NCI-H1092 treated with DMSO at 0.1 percent for 48 hours (cell line): ENCODE measurements around the gene UNC79.

Source experiments
- DNase-seq: peaks from one replicate; lab custom pipeline; 2025; lab: John Stamatoyannopoulos, UW

The UNC79 gene

DNA sequence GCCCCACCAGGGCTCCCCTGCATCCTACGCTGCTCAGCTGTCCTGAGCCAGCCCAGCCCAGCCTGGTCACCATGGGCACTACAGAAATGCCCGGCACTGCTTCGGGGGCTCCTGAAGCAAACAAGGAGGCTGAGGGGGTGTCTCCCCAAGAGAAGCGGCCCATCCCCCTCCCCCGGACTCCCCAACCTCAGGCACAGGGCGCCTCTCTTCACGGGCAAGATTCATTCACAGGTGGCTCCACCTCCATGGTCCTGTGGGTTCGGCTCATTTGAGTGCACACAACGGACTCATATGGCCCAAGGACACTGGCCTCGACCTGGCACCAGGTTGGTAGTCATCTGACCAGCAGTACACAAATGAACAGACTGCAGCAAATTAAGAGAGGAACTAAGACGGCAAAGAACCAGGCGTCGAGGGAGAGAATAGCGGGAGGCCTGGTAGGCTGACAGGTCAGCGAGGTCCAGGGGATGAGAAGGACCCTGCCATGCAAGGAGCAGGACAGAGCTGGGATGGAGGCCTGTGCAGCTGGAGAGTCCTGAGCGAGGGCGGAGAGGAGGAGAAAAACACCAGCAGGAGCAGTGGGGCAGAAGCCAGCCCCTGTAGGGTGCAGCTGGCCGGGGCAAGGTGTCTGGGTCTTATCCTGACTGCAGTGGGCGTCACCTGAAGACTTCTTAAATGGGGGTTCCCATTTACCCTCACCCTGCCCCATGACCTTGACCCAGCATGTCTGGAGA, 297.3 kb downstream of the UNC79 start:
- no peak for DNase-seq

DNA sequence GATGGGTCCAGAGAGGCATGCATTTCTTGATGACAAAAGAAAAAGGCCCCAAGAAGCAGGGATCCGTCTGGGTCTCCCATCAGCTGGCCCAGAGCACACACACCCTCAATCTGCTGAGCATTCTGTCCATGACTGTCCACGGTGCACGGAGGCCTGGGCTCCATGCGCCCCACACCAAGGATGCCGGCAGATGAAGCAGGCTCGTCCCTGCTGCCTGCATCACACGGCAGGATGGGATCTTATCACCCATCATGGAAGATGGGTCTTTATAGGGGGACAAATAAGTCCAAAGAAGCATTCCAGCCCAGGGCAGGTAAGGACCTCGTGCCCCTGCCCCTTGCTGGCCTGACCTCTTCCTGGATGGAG, 297.9 kb downstream of the UNC79 start:
- DNase-seq, result no peak

DNA sequence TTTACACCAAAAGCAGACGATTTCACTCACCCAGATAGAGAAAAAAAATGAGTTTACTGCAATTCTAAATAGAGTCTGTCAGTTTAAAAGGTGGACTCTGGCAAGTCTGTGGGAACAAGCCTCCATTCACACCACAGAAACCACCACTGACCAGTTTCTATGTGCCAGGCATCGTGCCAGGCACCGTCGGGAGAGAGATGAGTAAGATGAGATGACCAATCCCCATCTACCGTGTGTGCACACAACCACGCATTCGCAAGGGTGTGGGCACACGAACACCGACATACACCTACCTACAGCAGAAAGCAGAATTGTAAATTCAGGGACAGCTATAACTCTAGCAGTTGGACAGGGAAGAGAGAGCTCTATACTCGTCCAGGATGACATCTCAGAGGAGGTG, 299.3 kb downstream of the UNC79 start:
- no peak for DNase-seq

DNA sequence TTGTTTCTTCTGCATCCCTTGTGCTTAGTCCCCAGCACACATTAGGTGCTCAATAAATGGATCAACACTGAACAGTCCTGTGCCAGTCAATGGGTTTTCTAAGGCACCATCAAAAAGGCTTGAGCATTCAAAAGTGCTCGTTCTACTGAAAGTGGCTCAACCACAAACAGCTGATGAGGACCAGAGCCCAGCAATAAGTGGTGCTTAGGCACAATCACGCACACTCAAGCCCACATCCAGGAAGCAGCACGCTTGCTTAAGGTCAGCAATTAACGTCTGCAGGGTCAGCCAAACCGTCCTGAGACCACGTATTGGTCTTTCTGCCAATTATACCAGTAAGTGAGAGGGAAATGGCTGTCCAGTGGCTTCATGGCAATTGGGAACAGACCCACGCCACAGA, 301.0 kb downstream of the UNC79 start:
- DNase-seq, result peak; percentile 34

DNA sequence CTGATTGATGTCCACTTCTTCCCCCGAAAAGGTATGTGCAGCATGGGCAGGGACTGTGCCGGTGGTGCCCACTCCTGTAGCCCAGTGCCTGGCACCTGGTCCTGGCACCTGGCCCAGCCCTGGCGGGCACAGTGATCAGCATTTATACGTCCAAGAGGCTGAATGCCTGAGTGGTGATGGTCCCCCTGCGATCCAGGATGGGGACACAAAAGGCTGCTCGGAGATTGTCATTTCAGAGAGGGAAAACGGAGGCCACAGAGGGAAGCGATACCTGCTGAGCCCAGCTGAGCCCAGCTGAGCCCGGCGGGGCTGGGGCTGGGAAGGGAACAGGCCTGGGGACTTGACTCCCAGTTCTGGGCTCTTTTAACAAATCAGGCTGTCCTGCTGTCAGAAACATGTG, 301.8 kb downstream of the UNC79 start:
- DNase-seq, result peak; percentile 12

DNA sequence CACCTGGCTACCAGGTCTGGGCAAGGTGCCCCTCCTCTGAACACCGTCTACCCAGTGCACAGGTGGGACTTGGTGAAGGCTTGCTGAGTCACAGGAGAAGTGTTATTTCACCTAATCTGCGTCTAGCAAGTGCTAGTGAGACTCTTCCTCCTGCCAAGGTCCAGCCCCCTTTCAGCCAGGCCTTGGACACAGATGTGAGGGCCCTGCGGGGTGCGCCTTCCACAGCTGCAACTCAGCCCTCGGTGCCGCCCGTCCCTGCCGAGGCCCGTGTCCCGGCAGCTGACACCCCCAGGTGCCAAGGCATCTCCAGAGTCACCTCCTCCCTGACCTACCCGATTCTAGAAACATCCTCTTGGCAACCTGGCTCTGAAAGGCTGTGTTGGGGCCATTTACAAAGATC, 302.5 kb downstream of the UNC79 start:
- DNase-seq, result no peak

DNA sequence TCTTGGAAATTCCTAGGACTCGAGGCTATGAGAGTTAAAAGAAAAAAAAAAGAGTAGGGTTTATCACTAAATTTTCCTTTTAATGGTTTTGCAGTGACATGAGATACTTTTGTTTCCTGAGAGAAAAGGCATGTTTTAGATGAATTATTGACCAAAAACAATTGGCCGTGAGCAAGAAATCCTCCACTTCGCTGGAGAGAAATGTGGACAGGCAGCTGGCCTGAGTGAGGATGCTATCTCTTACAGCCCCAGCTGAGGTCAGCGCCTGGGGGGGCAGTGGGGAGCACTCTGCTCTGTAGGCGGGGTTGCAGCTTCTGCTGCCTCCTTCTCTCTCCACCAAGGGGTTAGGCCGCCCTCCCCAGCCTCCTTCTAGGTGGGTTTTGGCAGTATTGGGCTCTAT, 302.9 kb downstream of the UNC79 start:
- DNase-seq, result no peak

DNA sequence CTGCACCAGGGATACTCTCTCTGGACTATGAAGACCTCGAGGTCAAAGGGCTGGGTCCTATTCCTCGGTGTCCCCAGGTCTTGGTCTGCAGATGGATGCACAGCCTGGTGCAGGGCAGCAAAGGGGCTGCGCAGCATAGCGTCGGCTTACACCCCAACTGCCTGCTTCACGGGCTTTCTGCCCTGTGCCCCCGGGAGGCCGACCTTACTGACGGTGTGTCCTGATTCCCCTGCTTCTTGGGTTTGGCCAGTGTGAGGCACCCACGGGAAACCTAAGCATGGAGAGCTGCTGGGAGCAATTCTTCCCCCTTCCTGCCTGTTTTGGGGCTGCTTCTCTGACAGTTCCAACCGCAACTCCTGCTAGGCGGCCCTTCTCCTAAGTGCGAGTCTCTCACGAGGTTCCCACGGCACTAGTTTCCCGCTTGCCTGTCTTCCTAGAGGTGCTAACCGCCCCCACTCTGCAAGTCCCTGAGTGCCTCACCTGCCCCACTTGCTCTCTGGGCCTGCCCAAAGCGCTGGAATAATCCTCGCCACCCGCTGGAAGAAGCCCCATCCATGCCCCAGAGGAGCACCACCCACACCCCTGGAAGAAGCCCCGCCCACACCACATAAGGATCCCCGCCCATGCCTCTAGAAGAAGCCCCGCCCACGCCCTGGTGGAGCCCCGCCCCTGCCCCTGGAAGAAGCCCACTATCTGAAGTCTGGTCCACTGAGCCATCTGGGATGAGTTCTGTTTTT, 303.5 kb downstream of the UNC79 start:
- no peak for DNase-seq

DNA sequence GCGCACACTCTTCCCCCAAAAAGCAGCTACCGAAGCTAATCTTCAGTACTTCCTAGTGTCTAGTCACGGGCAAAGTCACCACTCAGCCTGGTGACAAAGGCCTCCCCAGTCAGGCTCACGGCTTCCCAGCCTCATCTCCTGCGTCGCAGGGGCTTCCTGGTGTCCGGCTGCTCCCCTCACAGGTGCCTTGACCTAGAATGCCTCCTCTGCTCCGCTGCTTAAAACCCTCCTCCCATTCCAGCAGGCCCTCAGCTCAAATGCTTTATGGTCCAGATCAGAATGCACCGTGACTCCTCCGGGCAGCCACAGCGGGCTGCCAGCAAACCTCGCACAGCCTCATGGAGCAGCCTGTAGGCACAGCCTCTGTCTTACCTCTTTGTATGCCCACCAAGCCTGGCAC, 304.5 kb downstream of the UNC79 start:
- no peak for DNase-seq

DNA sequence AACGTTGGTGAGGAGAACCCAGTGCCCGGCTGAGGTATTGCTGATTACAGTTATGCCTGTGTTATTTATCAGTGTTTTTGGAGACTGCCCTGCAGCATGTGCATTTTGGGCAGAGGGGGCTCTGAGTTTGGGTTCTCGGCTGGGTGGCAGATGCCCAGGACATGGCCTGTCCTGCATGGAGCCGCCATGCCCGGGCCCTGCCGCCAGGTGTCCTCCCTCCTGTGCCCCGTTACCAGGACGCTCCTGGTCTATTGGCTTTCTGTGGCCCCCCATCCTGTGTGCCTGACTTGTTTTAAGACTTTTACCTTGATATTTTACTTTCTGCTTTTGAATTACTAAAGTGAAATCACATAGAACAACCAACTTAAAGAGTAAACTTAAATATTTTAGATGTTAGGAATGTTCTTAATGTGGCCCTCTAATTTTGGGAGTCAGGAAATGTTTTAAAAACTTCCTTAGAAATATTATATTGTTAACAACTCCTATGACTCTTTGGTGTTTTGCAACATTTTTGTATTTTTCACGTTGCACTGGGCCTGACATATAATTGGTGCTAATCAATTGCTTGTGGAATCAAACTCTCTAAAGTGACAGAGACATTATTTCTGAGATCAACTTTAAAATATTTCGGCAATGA, 305.8 kb downstream of the UNC79 start:
- DNase-seq, result no peak

DNA sequence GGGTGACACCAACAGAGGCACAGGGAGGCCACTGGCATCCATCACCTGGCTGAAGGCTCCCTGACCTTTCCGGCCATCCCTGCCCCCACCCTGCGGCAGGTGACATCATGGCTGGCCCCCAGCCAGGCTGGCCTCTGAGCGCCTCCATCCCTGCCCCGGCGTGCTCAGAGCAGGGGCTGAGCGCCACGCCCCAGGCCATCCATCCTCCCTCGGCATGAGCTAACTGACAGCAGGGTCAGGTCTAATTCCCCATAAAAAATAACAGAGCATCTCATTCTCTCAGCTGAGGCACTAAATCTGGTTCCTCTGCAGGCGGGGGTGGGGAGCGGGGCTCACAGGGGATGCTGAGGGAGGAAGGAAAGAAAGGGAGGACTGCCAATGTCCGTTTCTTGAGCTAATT, 306.9 kb downstream of the UNC79 start:
- no peak for DNase-seq

DNA sequence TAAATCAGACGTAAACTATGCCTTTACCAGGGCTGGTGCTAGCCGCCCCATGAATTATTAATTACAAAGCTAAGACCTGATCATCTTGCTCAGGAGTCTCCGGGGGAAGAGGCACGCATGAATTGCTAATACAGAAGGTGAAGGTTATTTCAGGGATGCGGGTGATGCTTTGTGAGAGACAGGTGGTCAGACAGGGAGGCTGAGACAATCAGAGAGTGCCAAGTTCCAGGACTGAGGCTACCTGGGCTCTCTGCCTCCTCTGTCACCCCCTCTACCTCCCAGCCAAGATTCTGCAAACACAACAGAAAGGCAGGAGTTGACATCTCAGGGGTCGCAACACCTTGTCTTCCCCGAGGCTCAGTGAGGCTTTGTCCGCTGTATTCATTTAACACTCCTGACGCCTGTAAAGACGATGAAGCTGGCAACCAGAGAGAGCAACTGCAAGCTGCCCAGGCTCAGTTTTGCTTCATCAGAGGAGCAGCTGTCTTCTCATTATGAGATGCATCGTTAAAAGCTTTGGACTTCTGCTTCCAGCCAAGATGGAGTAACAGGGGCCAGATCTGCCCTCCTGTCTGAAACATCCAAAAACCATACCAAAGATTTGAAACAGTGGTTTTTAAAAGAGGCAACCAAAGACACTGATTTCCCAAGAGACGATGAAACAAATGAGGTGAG, 311.0 kb downstream of the UNC79 start:
- no peak for DNase-seq

DNA sequence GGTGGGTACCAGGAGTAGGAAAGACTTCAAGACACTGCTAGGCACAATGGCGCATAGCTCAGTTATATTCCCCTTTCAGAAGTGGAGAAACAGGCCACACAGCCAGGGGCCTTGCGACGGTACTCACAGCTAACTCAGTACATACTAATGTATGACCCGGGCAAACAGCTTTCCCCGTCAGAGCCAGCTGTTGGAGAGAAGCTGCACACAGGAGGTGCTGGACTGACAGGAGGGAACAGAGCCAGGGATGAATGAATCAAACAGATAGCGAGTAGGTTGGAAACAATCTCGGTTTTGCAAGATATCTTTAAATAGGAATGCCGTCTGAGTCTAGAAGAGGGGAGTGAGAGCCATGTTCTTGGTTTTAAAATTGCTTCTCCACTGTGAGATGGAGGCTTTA, 312.0 kb downstream of the UNC79 start:
- DNase-seq, result no peak

DNA sequence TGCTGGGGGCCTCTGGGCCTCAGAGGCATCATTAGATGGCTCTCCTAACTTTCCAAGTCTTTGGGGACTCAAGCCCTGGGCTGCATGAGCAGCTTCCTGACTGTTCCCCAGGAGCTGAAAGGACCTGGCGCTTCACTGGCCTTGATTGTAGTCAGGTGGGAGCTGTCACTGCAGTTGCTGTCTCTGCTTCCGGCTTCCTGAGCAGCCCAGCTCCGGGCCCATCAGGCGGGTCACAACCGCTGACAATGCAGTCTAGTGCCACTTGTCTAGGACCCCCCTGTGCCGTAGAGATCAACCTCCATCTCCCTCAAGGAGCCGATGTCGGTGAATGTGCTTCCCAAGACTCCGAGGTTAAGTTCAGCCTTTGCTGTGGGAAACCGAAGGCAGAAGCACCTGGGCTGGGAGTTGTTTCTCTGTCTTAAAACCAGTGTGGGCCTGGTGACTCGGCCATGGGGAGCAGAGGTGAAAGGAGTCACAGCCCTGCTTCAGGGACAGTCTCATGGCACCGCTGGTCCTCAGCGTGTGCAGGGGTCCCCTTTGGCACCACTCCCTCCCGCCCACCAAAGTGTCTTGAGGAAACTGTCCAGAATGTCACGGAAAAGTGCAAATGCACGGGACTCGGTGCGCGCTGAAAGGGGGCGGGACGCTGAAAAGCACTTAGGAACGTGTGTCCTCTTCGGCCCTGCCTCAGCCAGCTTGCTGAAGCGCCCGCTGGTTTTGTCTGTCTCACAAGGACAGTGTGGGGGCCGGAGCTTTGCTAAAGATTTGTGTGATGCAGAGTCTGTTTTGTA, 312.7 kb downstream of the UNC79 start:
- no peak for DNase-seq

DNA sequence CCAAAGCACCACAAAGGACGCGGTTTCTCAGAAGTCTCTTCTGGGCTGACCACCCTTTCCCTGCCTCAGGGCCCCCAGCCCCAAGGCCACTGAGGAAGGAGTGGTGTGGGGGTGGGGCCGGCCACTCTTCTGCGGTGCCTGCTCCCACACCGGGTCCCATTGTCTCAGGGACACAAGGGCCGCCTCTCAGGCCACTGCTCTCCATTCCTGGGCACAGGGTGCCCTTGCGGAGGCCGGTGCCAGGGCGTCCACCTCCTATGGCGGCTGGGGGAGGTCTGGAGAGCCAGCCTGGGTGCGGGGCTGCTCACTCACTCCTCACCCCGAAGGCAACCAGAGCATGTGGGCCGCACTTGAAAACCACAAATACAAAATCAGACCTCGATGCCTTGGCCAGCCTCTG, 313.4 kb downstream of the UNC79 start:
- no peak for DNase-seq

DNA sequence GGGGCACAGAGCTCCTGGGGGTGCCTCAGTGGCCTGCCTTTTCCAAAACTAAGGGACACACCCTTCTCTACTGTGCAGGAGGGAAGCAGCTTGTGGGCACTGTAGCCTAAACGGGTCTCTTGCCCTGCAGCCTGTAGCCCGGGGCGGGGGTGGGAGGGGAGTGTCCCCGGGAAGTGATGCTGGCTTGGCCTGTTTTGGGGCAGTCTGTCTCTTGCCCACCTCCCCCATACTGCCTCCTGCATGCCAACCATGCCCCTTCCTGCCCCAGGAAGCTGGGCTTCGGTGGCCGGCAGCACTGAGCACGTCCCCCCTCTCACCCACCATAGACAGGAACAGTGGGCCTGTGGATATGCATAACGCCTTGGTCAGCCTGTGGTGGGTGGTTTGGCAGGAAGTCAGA, 314.1 kb downstream of the UNC79 start:
- DNase-seq, result no peak

DNA sequence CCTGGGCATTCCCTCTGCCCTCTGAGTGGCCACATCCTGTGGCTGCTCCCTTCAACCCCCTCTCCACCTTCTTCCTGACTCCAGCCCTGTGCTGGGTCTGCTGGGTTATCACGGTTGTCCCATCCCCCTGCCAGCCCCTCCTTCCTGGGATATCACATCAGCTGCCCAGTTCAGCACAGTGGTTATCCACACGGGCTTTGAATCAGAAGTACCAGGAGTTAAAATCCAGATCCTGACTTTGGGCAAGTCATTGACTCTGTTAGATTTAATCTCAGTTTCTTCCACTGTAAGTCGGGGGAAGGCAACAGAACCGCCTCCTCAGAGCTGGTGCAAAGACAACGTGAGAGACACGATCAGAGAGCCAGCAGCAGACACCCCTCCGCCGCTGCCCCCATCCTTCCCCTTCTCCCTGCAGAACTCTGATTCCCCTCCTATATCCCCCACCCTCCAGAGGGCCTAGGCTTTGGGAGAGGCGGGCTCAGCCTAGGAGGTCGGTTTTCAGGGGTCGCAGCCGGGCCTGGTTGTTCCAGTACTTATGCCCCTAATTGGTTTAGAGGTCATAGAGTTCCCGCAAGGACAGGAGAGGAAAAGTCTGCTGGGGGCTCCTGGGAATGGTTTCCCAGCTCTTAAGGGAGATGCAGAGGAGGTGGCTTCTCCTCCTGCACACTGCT, 315.0 kb downstream of the UNC79 start:
- no peak for DNase-seq

DNA sequence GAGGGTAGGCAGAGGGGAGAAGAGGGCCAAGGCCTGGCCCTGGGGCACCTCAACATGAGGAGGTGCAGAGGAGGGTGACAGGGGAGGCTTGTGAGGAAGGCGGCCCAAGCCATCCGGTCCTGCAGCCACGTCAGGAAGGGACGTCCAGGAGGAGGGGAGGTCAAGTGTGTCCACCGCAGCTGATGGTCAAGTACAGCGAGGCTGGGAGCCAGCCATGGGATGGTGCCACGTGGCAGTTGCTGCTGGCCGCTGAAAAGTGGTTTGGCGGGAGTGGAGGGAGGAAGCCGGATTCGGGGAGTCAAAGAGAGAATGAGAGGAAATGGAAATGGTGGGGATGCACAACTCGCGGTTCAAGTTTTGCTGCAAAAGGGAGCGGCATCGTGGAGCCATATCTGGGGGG, 316.4 kb downstream of the UNC79 start:
- DNase-seq, result no peak

DNA sequence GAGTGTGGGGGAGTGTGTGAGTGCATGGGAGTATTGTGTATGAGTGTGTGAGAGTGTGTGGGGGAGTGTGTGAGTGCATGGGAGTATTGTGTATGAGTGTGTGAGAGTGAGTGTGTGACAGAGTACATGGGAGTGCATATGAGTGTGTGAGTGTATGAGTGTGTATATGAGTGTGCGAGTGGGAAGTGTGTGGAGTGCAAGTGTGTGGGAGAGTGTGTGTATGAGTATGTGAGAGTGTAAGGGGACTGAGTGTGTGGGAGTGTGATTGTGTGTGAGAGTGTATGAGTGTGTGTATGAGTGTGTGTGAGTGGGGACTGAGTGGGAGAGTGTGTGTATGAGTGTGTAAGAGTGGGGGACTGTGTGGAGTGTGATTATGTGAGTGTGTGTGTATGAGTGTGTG, 316.8 kb downstream of the UNC79 start:
- DNase-seq, result no peak

DNA sequence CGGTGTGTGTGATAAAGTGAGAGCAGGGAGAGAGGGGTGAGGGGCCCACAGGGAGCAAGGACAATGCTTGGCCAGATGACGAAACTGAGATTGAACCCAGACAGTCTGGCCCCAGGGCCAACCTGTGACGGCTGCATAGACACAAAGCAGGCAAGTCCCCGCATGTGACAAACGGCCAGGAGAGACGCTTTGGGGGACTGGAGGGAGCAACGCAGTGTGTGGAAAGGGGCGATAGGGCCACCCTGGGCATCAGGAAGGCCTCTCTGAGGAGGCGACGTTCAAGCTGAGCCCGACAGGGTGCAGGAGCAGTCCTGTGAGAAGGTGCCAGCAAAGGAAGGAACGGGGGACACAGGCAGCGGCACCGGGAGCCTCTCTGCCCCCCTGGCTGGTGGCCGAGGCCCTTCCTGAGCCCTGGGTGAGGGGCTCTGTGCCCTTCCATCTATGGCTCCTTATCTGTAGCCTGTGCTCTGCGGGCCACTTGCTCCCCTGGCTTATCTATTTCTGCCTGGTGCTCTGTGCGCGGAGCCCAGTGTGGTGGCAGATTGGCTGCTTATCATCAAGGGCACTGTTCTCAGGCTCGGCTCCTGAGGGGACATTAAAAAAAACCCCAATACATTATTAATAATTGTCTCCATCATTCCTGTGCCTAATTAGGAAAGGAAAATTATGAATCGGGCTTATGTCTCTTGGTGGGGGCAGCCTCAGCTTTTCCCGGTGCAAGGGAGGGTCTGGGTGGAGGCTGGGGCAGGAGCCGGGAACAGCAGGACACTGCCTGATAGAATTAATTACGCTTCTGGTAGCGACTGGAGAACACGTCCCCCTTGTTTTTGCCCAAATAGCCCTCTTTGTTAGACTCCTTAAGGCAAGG, 317.7 kb downstream of the UNC79 start:
- no peak for DNase-seq

DNA sequence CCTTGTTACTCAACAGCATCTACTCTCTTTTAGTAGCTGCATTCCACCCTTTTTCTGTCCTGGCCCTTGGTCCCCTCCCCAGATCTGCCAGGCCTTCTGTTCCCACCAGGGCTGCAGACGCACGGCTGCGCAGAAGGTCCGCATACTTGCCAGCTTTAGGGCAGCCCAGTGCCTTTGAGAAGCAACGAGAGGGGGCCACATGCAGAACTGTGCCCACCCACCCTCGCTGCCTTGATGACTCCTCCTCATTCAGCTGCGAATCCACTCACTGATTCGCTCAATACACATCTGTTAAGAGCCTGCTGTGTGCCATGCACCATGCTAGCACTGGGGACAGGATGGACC, 318.3 kb downstream of the UNC79 start:
- DNase-seq, result no peak
